ENCODE data around the gene HPSE. TPM values are rescaled to one million over a fixed set of nuclear protein-coding genes. Genes with fewer than 3 reads are reported as not detected.

The HPSE gene
- total RNA-seq, 1 donor, result 0.36 TPM

DNA sequence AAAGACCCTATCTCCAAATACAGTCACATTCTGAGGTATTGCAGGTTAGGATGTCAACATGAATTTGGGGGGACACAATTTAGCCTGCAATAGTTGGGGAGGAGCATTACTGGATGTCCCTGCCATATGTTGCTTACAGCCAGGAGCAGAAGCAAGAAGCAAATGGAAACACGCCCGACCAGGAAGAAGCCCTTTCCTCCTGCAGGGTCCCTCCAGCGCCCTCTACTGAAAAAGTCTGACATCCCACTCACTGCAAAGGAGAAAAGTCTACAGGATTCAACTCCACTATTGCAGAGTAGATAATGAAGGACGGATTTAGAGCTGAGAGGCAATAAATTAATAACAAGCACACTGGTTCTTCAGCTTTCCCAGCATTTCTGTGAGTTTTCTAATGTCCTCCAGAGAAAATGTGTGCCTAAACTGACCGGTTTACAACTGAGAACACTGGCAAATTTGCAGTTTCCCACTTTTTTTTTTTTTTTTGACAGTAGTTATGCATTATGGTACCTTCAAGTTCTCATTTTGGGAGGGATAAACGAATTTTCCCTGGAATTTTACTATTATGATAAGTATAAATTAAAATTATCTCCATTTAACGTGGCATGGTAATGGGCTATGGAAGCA is 81.8 kb downstream of the HPSE start:
- H3K27me3 ChIP-seq (ENCODE audit: insufficient read depth, low read length), result no peaks in the 10 kb centered on the region
- H4K20me1 ChIP-seq (ENCODE audit: insufficient read depth, low read length), result no peaks in the 10 kb centered on the region
- TF ChIP-seq, protein P1, sequence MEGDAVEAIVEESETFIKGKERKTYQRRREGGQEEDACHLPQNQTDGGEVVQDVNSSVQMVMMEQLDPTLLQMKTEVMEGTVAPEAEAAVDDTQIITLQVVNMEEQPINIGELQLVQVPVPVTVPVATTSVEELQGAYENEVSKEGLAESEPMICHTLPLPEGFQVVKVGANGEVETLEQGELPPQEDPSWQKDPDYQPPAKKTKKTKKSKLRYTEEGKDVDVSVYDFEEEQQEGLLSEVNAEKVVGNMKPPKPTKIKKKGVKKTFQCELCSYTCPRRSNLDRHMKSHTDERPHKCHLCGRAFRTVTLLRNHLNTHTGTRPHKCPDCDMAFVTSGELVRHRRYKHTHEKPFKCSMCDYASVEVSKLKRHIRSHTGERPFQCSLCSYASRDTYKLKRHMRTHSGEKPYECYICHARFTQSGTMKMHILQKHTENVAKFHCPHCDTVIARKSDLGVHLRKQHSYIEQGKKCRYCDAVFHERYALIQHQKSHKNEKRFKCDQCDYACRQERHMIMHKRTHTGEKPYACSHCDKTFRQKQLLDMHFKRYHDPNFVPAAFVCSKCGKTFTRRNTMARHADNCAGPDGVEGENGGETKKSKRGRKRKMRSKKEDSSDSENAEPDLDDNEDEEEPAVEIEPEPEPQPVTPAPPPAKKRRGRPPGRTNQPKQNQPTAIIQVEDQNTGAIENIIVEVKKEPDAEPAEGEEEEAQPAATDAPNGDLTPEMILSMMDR (IDR thresholded peaks at IDR 0.05; ENCODE audit: extremely low read depth, low read depth, low read length), result peak; percentile 73
- H3K4me3 ChIP-seq (ENCODE audit: insufficient read depth, low read length), result no peak overlapping the region
- H3K36me3 ChIP-seq (ENCODE audit: insufficient read depth, low read length), result no peaks in the 10 kb centered on the region
- no peaks in the 10 kb centered on the region for H3K9me3 ChIP-seq (ENCODE audit: low read depth, low read length)
- peaks cover 13% of the 10 kb centered on the region for H3K4me1 ChIP-seq (ENCODE audit: insufficient read depth, low read length)
- no peak overlapping the region for H3K4me2 ChIP-seq (ENCODE audit: insufficient read depth, low read length)
- DNase-seq (ENCODE audit: insufficient read length, low spot score, missing footprints), result peak; percentile 71
- H2AFZ ChIP-seq (ENCODE audit: low read length), result no peak overlapping the region
- no peak overlapping the region for H3K27ac ChIP-seq (ENCODE audit: low read depth, low read length)
- H3K79me2 ChIP-seq (ENCODE audit: insufficient read depth, low read length), result no peaks in the 10 kb centered on the region

DNA sequence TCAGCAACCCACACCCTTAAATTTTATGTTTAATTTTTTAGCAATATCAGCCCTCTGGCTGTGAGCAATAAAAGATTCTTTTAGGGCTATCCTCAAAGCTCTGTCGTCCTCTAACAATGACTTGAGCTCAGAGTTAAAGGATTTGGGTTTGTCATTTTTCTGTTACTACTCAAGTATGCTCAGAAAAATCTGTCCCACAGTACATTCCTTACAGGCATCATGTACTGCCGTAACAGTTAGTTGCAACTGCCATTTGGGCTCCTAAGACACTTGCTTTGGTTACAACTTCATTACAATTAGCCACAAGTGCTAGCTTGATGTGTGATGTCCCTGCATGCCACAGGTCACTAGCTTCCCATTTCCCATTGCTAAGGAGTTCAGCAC is 83.2 kb downstream of the HPSE start:
- Histone ChIP-seq H3K4me3 (ENCODE audit: insufficient read depth, low read length) (no peak overlapping the region), H3K27me3 (ENCODE audit: insufficient read depth, low read length) (no peaks in the 10 kb centered on the region), H3K27ac (ENCODE audit: low read depth, low read length) (no peak overlapping the region), H3K4me1 (ENCODE audit: insufficient read depth, low read length) (peaks cover 8% of the 10 kb centered on the region), H2AFZ (ENCODE audit: low read length) (no peak overlapping the region), H3K79me2 (ENCODE audit: insufficient read depth, low read length) (no peaks in the 10 kb centered on the region), H3K9me3 (ENCODE audit: low read depth, low read length) (no peaks in the 10 kb centered on the region), H4K20me1 (ENCODE audit: insufficient read depth, low read length) (no peaks in the 10 kb centered on the region), H3K4me2 (ENCODE audit: insufficient read depth, low read length) (no peak overlapping the region), H3K36me3 (ENCODE audit: insufficient read depth, low read length) (no peaks in the 10 kb centered on the region)
- DNase-seq (ENCODE audit: insufficient read length, low spot score, missing footprints), result peak; percentile 54
- TF ChIP-seq, protein P1 (IDR thresholded peaks at IDR 0.05; ENCODE audit: extremely low read depth, low read depth, low read length), result no peak

DNA sequence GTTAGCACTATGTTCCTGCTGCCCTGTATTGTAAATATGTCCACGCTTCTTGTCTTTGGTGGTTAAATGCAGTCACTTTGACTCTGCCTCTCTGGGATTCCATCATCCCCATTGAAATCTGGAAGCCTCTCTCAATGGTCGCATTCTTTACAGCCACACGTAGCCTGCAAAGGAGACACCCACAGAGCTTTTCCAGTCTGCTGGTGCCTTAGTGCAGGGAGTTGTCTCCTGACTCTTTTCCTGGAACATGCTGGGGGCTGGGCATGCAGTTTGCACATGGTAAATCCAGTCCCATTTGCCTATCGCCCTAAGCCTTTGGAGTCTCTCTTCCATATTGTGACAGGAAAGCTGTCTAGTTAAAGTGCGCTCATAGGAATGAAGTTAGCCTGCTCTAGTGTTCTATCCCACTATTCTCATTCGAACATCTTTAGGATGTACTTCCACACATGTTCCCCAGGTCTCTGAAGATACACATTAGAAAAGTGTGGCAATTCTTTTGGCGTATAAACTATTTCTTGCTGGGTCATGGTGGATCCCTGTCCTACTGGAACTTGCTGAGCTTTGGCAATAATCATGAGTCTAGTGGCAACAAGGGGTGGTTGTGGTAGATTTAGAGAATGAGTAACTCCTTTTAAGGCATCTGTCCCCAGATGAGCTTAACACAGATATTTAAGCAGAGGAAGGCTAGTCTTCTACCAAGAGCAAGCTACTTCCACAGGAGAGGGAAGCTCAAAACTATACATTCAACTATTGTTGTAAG is 83.8 kb downstream of the HPSE start:
- H3K4me3 ChIP-seq (ENCODE audit: insufficient read depth, low read length), result no peak overlapping the region
- H3K79me2 ChIP-seq (ENCODE audit: insufficient read depth, low read length), result no peaks in the 10 kb centered on the region
- H3K27me3 ChIP-seq (ENCODE audit: insufficient read depth, low read length), result no peaks in the 10 kb centered on the region
- TF ChIP-seq, protein P1 (IDR thresholded peaks at IDR 0.05; ENCODE audit: extremely low read depth, low read depth, low read length), result no peak
- H2AFZ ChIP-seq (ENCODE audit: low read length), result no peak overlapping the region
- DNase-seq (ENCODE audit: insufficient read length, low spot score, missing footprints), result no peak
- H3K36me3 ChIP-seq (ENCODE audit: insufficient read depth, low read length), result no peaks in the 10 kb centered on the region
- no peaks in the 10 kb centered on the region for H4K20me1 ChIP-seq (ENCODE audit: insufficient read depth, low read length)
- H3K9me3 ChIP-seq (ENCODE audit: low read depth, low read length), result no peaks in the 10 kb centered on the region
- no peak overlapping the region for H3K4me2 ChIP-seq (ENCODE audit: insufficient read depth, low read length)
- H3K4me1 ChIP-seq (ENCODE audit: insufficient read depth, low read length), result peaks cover 4% of the 10 kb centered on the region
- no peak overlapping the region for H3K27ac ChIP-seq (ENCODE audit: low read depth, low read length)

DNA sequence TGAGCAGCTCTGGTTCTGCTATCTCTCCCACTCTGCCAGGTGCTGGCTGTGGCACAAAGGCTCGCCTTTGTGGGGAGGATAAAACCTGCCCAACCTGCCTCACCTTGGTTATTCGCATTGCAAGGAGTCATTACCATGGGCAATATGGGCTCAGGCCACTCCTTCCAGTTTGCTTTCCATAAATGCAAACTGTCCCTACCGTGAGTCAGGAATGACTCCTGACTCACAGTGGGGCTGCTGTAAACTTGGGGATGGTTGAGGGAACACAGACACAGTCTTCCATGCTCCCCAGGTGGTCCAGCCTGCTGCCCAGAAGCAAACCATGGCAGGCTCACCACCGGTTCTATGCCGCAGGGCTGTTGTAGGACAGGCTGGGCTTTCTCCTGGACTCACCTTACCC is 86.2 kb downstream of the HPSE start:
- H3K4me2 ChIP-seq (ENCODE audit: insufficient read depth, low read length), result no peak overlapping the region

More for the DNA sequence above, 86.2 kb downstream of the HPSE start:
- Histone ChIP-seq H2AFZ (ENCODE audit: low read length) (no peak overlapping the region), H3K27me3 (ENCODE audit: insufficient read depth, low read length) (no peaks in the 10 kb centered on the region), H3K79me2 (ENCODE audit: insufficient read depth, low read length) (no peaks in the 10 kb centered on the region), H3K27ac (ENCODE audit: low read depth, low read length) (no peak overlapping the region), H3K4me1 (ENCODE audit: insufficient read depth, low read length) (no peaks in the 10 kb centered on the region), H3K36me3 (ENCODE audit: insufficient read depth, low read length) (no peaks in the 10 kb centered on the region), H3K4me3 (ENCODE audit: insufficient read depth, low read length) (no peak overlapping the region), H4K20me1 (ENCODE audit: insufficient read depth, low read length) (no peaks in the 10 kb centered on the region), H3K9me3 (ENCODE audit: low read depth, low read length) (no peaks in the 10 kb centered on the region)
- peak; percentile 50 for DNase-seq (ENCODE audit: insufficient read length, low spot score, missing footprints)
- TF ChIP-seq, protein P1 (IDR thresholded peaks at IDR 0.05; ENCODE audit: extremely low read depth, low read depth, low read length), result no peak
